ENCODE results near the gene FAF2. TPM values are rescaled to one million over a fixed set of nuclear protein-coding genes. Genes with fewer than 3 reads are reported as not detected.

FAF2 gene
- total RNA-seq, 1 experiment from 2014 or later, result 44.4 TPM

GRCh38 chr5:176535664-176536131 is 87.5 kb downstream of the FAF2 start:
- H3K4ac ChIP-seq (ENCODE audit: low read depth, low read length), result peak overlapping the region; percentile 98
- peak overlapping the region; percentile 94 for H3K14ac ChIP-seq (ENCODE audit: insufficient read depth, low read length)
- no peak overlapping the region for H3K27ac ChIP-seq (ENCODE audit: insufficient read length, low read depth, low read length)
- H3T11ph ChIP-seq (ENCODE audit: low read length), result no peak overlapping the region
- H3K79me1 ChIP-seq (ENCODE audit: insufficient read depth, low read depth, low read length, poor library complexity, severe bottlenecking), result peaks cover 3% of the 10 kb centered on the region
- peaks cover 5% of the 10 kb centered on the region; the same call in 1 of the 2 replicates for H3K4me1 ChIP-seq (ENCODE audit: insufficient read depth, low read length)
- Mint-ChIP-seq H3K4me1 (peaks cover 47 to 51% of the 10 kb centered on the region in 2 experiments), H3K4me3 (peak overlapping the region; percentile 92 to 99), H3K9me3 (no peaks in the 10 kb centered on the region), H3K27ac (peak overlapping the region; percentile 96 to 99 (median 98)), H3K27me3 (ENCODE audit: low read depth) (peaks cover 1% of the 10 kb centered on the region; the same call in 1 of the 2 replicates), H3K36me3 (ENCODE audit: insufficient read depth in 1 of 3, low read depth in 3 of 3) (peaks cover 18 to 44% (median 42%) of the 10 kb centered on the region in 3 experiments)
- peak overlapping the region; percentile 89 for H4K5ac ChIP-seq (ENCODE audit: insufficient read length, low read depth, low read length)
- WGBS (ENCODE audit: extremely low coverage, insufficient read length, low lambda C conversion rate), result no CpG with 5 or more reads among the region's 9 CpGs
- H2BK15ac ChIP-seq (ENCODE audit: low read depth, low read length), result no peak overlapping the region
- no peak for DNase-seq
- TF ChIP-seq CTCF (conservative IDR thresholded peaks at IDR 0.05), result no peak
- no peak overlapping the region for H3K23ac ChIP-seq (ENCODE audit: insufficient read length, low read depth, low read length)
- H3K9me3 ChIP-seq (ENCODE audit: control insufficient read depth, low read depth, low read length), result no peaks in the 10 kb centered on the region
- H2BK5ac ChIP-seq (ENCODE audit: insufficient read length, low read length), result peak overlapping the region; percentile 56
- peak overlapping the region; percentile 97 for H3K9ac ChIP-seq (ENCODE audit: extremely low read depth, insufficient read length, low read length)
- H2BK120ac ChIP-seq (ENCODE audit: low read depth, low read length, poor library complexity, severe bottlenecking), result peak overlapping the region; percentile 93
- peak overlapping the region; percentile 44 for H3K4me2 ChIP-seq (ENCODE audit: insufficient read depth, insufficient read length, low read length)
- H3K23me2 ChIP-seq (ENCODE audit: insufficient read length, low read depth, low read length, poor library complexity, severe bottlenecking), result peaks cover 11% of the 10 kb centered on the region
- peak overlapping the region; percentile 57 for H2AK5ac ChIP-seq (ENCODE audit: insufficient read length, low read length)
- no peak overlapping the region for H3K56ac ChIP-seq (ENCODE audit: insufficient read length, low read depth, low read length)
- H2AFZ ChIP-seq (ENCODE audit: low read length), result no peak overlapping the region
- H2BK20ac ChIP-seq (ENCODE audit: low read depth, low read length, poor library complexity, severe bottlenecking), result no peak overlapping the region
- H3K79me2 ChIP-seq (ENCODE audit: insufficient read depth, low read length), result peaks cover 38% of the 10 kb centered on the region
- peak overlapping the region; percentile 98 for H3K18ac ChIP-seq (ENCODE audit: insufficient read length, low read depth, low read length)
- no peaks in the 10 kb centered on the region for H3K27me3 ChIP-seq (ENCODE audit: insufficient read depth, low read length)
- H4K20me1 ChIP-seq (ENCODE audit: control insufficient read depth, insufficient read depth, insufficient read length), result peaks cover 2% of the 10 kb centered on the region
- no peak overlapping the region for H2BK12ac ChIP-seq (ENCODE audit: insufficient read length, low read depth, low read length)
- no peak overlapping the region for H4K8ac ChIP-seq (replicated peaks; ENCODE audit: insufficient read length, low read depth, low read length)
- peak overlapping the region; percentile 99 for H4K91ac ChIP-seq (ENCODE audit: insufficient read length, low read depth, low read length)

Data from H9 (cell line).